ENCODE results near the gene NENF. TPM values are rescaled to one million over a fixed set of nuclear protein-coding genes. Genes with fewer than 3 reads are reported as not detected.

The NENF gene
- polyA plus RNA-seq, 1 donor (not counting 4 experiments of a cell fraction or from before 2014, with no cell fraction given): 65.6 TPM

- Histone ChIP-seq H3K9me3 (ENCODE audit: control insufficient read depth, low read depth, low read length) (no peaks in the 10 kb centered on the region), H3K4me2 (ENCODE audit: control insufficient read depth, extremely low read depth, insufficient read depth, low read depth, low read length) (no peak overlapping the region), H3K4me3 (ENCODE audit: control insufficient read depth in 2 of 3, extremely low read depth in 1 of 3, insufficient read depth in 2 of 3, low read depth in 1 of 3, low read length in 3 of 3) (no peak overlapping the region), H2AFZ (ENCODE audit: control insufficient read depth, low read length) (no peak overlapping the region), H3K9ac (ENCODE audit: control insufficient read depth, extremely low read depth, insufficient read depth, low read length) (no peak overlapping the region), H4K20me1 (ENCODE audit: control insufficient read depth, extremely low read depth, insufficient read depth, low read length) (no peaks in the 10 kb centered on the region), H3K4me1 (ENCODE audit: control insufficient read depth, extremely low read depth, insufficient read depth, low read length) (no peaks in the 10 kb centered on the region), H3K9me1 (ENCODE audit: control insufficient read depth, extremely low read depth, insufficient read depth, low read length) (no peaks in the 10 kb centered on the region), H3K27me3 (ENCODE audit: control insufficient read depth, extremely low read depth, insufficient read depth, low read length) (no peaks in the 10 kb centered on the region), H3K27ac (ENCODE audit: control insufficient read depth, insufficient read depth, low read length) (no peak overlapping the region), H3K36me3 (ENCODE audit: control insufficient read depth in 2 of 2, extremely low read depth in 1 of 2, insufficient read depth in 2 of 2, low read length in 2 of 2) (no peaks in the 10 kb centered on the region), H3K79me2 (ENCODE audit: control insufficient read depth, insufficient read depth, low read length) (no peaks in the 10 kb centered on the region)
- no peak for DNase-seq (ENCODE audit: low read depth, low spot score)
- no peak for TF ChIP-seq EZH2 (IDR thresholded peaks at IDR 0.05; ENCODE audit: low read length)
- TF ChIP-seq, protein P1, sequence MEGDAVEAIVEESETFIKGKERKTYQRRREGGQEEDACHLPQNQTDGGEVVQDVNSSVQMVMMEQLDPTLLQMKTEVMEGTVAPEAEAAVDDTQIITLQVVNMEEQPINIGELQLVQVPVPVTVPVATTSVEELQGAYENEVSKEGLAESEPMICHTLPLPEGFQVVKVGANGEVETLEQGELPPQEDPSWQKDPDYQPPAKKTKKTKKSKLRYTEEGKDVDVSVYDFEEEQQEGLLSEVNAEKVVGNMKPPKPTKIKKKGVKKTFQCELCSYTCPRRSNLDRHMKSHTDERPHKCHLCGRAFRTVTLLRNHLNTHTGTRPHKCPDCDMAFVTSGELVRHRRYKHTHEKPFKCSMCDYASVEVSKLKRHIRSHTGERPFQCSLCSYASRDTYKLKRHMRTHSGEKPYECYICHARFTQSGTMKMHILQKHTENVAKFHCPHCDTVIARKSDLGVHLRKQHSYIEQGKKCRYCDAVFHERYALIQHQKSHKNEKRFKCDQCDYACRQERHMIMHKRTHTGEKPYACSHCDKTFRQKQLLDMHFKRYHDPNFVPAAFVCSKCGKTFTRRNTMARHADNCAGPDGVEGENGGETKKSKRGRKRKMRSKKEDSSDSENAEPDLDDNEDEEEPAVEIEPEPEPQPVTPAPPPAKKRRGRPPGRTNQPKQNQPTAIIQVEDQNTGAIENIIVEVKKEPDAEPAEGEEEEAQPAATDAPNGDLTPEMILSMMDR (optimal IDR thresholded peaks at IDR 0.05 in 1 of 3, IDR thresholded peaks at IDR 0.05 in 1 of 3, conservative IDR thresholded peaks at IDR 0.05 in 1 of 3; ENCODE audit: extremely low read depth in 1 of 3, insufficient read depth in 2 of 3, low read length in 3 of 3): no peak
- FAIRE-seq: no peak
- dilution Hi-C loops (cut with MboI; ENCODE audit: extremely low pct_ligation_motif_present, low sequenced_read_pairs): no loop called here
These were observed 22.7 kb downstream of the NENF start for GRCh38 chr1:212455401-212455800.

DNA sequence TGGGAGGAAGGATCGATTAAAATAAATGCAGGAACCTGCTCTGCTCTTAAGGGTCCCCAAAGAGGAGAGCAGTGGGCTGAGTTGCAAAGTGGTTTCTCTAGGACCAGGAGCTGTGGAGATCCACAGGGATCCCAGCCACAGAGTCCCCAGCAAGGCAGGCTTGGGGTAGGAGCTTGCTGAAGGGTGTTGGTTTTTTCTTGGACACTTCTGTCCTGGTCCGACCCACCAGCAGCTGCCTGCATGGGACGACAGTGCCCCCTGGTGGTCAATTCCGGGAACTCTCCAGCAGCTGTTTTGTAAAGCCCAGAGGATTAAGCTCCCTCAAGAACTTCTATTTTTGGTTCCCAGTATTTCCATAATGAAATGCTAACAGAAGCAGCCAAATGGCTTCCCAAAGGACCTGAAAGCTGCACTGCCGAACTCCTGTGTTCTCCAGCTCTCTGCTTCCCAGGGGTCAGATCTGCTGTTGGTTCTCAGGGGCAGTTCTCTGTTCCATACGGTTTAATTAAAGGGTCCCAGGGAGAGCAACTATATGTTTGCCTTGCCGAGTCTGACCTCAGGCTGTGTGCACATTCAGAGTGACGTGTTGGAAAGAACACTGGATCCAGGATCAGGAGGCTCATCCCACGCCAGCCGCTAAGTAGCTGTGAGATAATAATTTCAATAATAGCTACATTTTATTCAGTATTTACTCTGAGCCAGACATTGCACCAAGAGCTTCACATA is 23.2 kb downstream of the NENF start:
- DNase-seq (ENCODE audit: low read depth, low spot score): peak; percentile 52
- dilution Hi-C loops (cut with MboI; ENCODE audit: extremely low pct_ligation_motif_present, low sequenced_read_pairs): no loop called here
- Histone ChIP-seq H3K27me3 (ENCODE audit: control insufficient read depth, extremely low read depth, insufficient read depth, low read length) (no peaks in the 10 kb centered on the region), H3K4me2 (ENCODE audit: control insufficient read depth, extremely low read depth, insufficient read depth, low read depth, low read length) (no peak overlapping the region), H3K9me3 (ENCODE audit: control insufficient read depth, low read depth, low read length) (no peaks in the 10 kb centered on the region), H3K4me1 (ENCODE audit: control insufficient read depth, extremely low read depth, insufficient read depth, low read length) (no peaks in the 10 kb centered on the region), H3K36me3 (ENCODE audit: control insufficient read depth in 2 of 2, extremely low read depth in 1 of 2, insufficient read depth in 2 of 2, low read length in 2 of 2) (no peaks in the 10 kb centered on the region), H3K4me3 (ENCODE audit: control insufficient read depth in 2 of 3, extremely low read depth in 1 of 3, insufficient read depth in 2 of 3, low read depth in 1 of 3, low read length in 3 of 3) (no peak overlapping the region), H3K79me2 (ENCODE audit: control insufficient read depth, insufficient read depth, low read length) (no peaks in the 10 kb centered on the region), H3K9ac (ENCODE audit: control insufficient read depth, extremely low read depth, insufficient read depth, low read length) (no peak overlapping the region), H4K20me1 (ENCODE audit: control insufficient read depth, extremely low read depth, insufficient read depth, low read length) (no peaks in the 10 kb centered on the region), H3K9me1 (ENCODE audit: control insufficient read depth, extremely low read depth, insufficient read depth, low read length) (no peaks in the 10 kb centered on the region), H3K27ac (ENCODE audit: control insufficient read depth, insufficient read depth, low read length) (no peak overlapping the region), H2AFZ (ENCODE audit: control insufficient read depth, low read length) (no peak overlapping the region)
- TF ChIP-seq, protein P1 (optimal IDR thresholded peaks at IDR 0.05 in 1 of 3, IDR thresholded peaks at IDR 0.05 in 1 of 3, conservative IDR thresholded peaks at IDR 0.05 in 1 of 3; ENCODE audit: extremely low read depth in 1 of 3, insufficient read depth in 2 of 3, low read length in 3 of 3): peak; percentile 90 to 96 (median 94)
- no peak for TF ChIP-seq EZH2 (IDR thresholded peaks at IDR 0.05; ENCODE audit: low read length)
- peak; percentile 65 for FAIRE-seq

Measured in keratinocyte (primary cell).